Astrocyte of the spinal cord (primary cell): ENCODE measurements around the gene NEK6.
A peak's percentile ranks its signal among the peaks of the same experiment; 100 is the strongest.

Source experiments
- DNase-seq: peaks from one replicate; pipeline ENCODE4 v3.0.0; 2011; ENCODE audit warnings: low read depth, low spot score
- H3K4me3 ChIP-seq: 2 replicates; pipeline ENCODE4 v1.5.1; 2011; ENCODE audit warnings: low read depth, mild to moderate bottlenecking, low read length, moderate library complexity
- CTCF ChIP-seq: IDR thresholded peaks from 2 replicates; pipeline ENCODE4 v1.5.1; 2012; ENCODE audit warnings: low read depth, mild to moderate bottlenecking, low read length, inconsistent platforms
- in situ Hi-C: cut with HindIII; loops from 2 replicates; pipeline ENCODE4 v1.10.0; 2017; ENCODE audit warnings: low sequenced_read_pairs

The NEK6 gene

GRCh38 chr9:124217836-124218437, 39.8 kb upstream of the NEK6 start:
- no peak overlapping the region for H3K4me3 ChIP-seq
- in situ Hi-C loops: no loop called here
- no peak for DNase-seq
- no peak for TF ChIP-seq CTCF

- H3K4me3 ChIP-seq: no peak overlapping the region
- in situ Hi-C loops: no loop called here
- TF ChIP-seq CTCF: peak; percentile 27
- peak; percentile 22 for DNase-seq
Observed at GRCh38 chr9:124218438-124218982, 39.2 kb upstream of the NEK6 start.

GRCh38 chr9:124218987-124219461, 38.7 kb upstream of the NEK6 start:
- no peak for TF ChIP-seq CTCF
- in situ Hi-C loops: no loop called here
- DNase-seq: no peak
- H3K4me3 ChIP-seq: no peak overlapping the region

DNA sequence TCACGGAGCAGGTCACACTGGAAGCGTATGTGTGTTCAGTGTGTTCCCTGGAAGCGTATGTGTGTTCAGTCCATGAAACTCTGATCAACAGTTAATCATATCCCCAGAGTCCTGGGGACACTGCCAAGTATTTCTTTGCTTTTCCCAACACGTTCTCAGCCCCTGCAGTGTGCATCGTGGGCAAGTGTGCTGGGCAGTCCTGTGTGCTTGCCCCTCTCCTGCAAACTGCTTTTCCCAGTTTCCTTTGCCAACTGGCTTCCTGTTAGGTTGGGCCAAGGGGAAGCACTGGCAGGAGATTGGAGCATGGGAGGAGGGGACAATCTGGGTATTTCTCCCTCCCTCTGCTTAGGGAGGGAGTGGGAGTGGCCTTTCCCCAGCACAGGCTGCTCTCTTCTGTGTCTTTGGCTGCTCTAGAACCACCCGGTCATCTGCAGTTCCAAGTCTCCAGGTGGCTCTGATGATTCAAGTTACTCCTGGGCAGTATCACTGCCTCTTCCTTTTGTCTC, 36.8 kb upstream of the NEK6 start:
- in situ Hi-C loops: no loop called here
- DNase-seq: peak; percentile 19
- H3K4me3 ChIP-seq: no peak overlapping the region
- no peak for TF ChIP-seq CTCF

GRCh38 chr9:124221676-124222075, 36.1 kb upstream of the NEK6 start:
- TF ChIP-seq CTCF: no peak
- H3K4me3 ChIP-seq: no peak overlapping the region
- no peak for DNase-seq
- in situ Hi-C loops: no loop called here

GRCh38 chr9:124222109-124222508, 35.6 kb upstream of the NEK6 start:
- no peak overlapping the region for H3K4me3 ChIP-seq
- DNase-seq: no peak
- no peak for TF ChIP-seq CTCF
- in situ Hi-C loops: no loop called here
